Measurements from ENCODE around the gene CFL1.
"Not testable (repeated sequence)": the region's sequence is repeated elsewhere in the genome, so short reads cannot be mapped to it uniquely, and the experiment has no call there.

The CFL1 gene

DNA sequence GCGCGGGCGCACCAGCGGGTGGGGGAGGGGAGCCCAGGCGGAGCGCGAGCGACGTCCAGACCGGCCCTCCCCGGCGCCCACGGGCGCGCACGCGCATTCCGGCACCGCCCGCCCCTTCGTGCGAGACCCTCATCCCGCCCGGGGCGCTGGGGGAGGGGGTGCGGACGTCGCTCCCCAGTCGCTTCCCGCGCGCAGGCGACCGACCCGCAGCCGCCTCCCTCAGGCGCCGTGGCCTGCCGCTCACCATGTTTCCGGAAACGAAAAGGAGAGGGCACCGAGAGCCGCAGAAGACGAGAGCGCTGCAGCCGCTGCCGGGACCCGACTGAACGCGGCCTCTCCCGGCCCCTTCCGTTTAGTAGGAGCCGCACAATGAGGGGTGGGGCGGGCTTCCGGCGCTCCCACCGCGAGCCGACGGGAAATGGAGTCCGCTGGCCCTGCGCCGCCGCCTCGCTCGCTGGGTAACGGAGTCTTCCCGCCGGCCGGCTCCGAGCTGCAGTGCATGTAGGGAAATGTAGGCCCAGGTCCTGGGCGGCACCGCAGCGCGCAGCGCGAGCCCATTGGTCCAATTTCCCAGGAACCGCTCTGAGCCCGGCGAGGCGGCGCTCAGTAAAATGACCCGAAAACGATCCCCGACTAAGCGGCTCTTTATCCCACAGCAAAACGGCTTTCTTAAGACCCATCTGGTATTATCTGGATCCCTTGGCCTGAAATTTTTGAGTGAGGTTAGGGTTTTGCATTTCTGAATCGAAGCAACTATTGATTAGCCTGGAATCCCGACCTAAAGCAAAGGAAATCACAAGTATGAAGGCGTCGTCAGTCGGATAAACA, at the start of gene CFL1:
Gene CFL1 (minus strand): TSS at position 328 of the 828 bp plus-strand sequence. CDS start 81 bp downstream, at position 247.
- DNase-seq (ENCODE audit: low read depth, low spot score) = no peak

GRCh38 chr11:65906602-65907001, 48.6 kb upstream of the CFL1 start:
- DNase-seq (ENCODE audit: low read depth, low spot score) = no peak

DNA sequence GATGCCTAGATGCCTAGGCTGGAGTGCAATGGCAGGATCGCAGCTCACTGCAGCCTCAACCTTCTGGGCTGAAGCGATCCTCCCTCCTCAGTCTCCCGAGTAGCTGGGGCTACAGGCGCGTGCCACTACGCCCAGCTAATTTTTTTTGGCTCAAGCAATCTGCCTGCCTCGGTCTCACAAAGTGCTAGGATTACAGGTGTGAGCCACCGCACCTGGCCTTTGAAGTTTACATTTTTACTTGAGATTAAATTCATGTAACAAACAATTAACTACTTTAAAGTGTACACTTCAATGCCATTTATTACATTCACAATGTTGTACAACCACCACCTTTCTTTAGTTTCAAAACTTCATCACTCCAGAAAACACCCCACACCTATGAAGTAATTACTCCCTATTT, 45.7 kb upstream of the CFL1 start:
- DNase-seq (ENCODE audit: low read depth, low spot score) = no peak

DNA sequence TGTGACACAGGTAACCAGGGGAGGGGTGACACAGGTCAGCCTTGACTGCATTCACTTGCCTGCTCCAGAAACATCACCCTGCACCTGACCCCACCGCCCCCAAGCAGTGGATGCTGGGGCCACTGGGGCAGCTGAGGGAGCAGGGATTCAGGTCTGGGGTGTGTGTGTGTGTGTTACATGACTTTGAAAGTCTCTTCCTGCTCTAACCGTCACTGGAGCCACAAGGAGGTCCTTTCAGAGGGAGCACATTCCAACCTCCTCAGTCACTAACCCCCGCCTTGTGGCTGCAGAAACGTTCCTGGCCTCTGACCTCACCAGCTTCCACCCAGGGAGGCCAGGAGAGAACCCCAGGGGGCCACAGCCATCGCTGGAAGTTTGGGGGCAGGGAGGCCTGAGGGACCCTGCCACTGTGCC, 45.1 kb upstream of the CFL1 start:
- no peak for DNase-seq (ENCODE audit: low read depth, low spot score)

DNA sequence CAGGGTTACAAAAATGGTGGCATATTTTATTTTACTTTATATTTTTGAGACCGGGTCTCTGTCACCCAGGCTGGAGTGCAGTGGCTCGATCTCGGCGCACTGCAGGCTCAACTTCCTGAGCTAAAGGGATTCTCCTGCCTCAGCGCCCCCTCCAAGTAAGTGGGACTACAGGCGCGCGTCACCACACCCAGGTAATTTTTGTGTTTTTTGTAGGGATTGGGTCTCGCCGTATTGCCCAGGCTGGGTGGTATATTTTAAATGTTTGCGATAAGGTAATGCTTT, 42.9 kb upstream of the CFL1 start:
- no peak for DNase-seq (ENCODE audit: low read depth, low spot score)

- DNase-seq (ENCODE audit: low read depth, low spot score) = peak; percentile 75
Measured at GRCh38 chr11:65900125-65900898, 42.3 kb upstream of the CFL1 start, which contains the start of gene FOSL1. TSS of gene FOSL1 (minus strand) at chr11:65900388. CDS start at chr11:65900339, 49 bp downstream.

GRCh38 chr11:65899356-65900124, 41.6 kb upstream of the CFL1 start:
- DNase-seq (ENCODE audit: low read depth, low spot score) = no peak

DNA sequence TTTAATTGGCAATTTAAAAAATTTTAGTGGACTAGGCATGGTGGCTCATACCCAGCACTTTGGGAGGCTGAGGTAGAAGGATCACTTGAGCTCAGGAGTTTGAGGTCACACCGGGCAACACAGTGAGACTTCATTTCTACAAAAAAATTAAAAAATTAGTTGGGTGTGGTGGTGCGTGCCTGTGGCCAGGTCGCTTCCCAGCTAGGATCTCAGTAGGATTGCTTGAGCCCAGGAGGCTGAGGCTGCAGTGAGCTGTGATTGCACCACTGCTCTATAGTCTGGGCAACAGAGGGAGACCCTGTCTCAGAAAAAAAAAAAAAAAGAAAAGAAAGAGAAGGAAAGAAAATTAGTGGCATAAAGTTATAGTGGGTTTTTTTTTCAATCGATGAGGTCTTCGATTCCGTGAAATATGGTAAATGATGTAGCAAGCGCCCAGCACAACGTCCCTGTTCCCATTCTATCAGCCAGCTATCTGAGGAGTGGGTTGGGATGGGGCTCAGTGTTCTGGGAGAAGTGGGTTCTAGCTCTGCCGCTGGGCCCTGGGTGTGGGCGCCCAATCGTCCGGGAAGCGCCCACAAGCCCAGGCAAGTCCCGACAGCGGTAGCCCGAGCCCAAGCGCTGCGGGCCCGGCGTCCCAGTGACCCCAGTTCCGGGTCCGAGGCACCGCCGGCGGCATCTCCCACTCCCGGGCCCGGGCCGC, 40.8 kb upstream of the CFL1 start:
- no peak for DNase-seq (ENCODE audit: low read depth, low spot score)

DNA sequence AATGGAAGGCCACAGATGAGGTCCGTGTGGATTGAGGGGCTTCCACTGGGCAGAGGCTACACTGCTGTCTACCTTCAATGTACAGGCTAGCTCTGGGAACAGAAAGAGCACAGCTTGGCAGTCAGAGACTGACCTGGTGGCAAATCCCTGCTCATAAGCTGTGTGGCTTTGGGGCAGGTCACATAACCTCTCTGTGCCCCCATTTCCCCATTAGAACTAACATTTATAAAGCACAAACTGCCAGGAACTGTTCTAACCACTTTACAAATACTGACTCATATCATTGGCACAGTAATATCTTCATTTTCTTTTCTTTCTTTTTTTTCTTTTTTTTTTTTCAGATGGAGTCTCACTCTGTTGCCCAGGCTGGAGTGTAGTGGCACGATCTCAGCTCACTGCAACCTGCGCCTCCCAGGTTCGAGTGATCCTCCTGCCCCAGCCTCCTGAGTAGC, 39.1 kb upstream of the CFL1 start:
- no peak for DNase-seq (ENCODE audit: low read depth, low spot score)

- DNase-seq (ENCODE audit: low read depth, low spot score) = no peak
Measured at GRCh38 chr11:65896034-65896999, 38.3 kb upstream of the CFL1 start.

- DNase-seq (ENCODE audit: low read depth, low spot score) = no peak
Measured at GRCh38 chr11:65895482-65895981, 37.6 kb upstream of the CFL1 start.

DNA sequence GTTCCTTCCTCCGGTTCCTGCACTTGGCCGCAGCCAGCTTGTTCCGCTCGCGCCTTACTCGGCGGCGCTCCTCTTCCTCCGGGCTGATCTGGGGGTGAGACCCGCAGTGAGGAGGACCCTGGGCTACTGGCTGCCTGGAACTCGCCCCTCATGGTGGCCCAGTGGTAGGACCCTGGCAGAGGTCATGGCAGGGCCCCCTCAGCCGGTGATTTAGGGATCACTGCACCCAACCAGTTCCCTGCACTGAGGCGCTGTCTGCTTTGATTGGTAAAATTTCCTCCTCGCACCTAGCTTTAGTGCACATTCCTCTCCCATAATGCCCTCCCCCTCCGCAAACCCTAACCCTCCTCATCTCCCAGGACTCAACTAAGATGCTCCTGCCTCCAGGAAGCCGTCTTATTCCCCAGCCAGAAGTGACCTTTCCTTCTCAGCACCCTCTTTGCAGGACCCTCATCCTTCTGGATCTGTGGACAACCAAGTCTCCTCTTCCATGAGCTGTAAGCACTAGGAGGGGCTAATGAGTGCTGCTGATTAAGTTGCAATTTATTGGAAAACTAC, 36.1 kb upstream of the CFL1 start:
- DNase-seq (ENCODE audit: low read depth, low spot score) = no peak

- no peak for DNase-seq (ENCODE audit: low read depth, low spot score)
Measured at GRCh38 chr11:65892661-65893317, 34.8 kb upstream of the CFL1 start.

DNA sequence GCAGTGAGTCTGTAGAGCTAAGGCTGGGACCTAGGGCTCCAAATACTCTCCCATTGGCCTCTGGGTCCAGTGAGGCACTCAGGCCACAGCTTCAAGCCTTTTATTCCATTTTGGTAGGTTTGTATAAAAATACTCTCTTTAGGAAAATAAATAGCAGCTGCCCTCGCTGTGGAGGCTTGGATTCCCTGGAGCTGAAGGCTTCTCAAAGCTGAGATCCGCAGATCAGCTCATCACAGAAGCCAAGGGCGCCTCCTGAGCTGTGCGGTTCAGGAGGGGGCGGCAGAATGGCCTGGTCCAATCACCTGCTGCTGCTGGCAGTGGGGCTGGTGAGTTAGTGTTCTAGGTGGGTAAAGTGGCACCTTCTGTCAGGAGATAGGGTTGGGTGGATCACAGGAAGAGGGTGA, 34.2 kb upstream of the CFL1 start:
- DNase-seq (ENCODE audit: low read depth, low spot score) = not testable (repeated sequence)

DNA sequence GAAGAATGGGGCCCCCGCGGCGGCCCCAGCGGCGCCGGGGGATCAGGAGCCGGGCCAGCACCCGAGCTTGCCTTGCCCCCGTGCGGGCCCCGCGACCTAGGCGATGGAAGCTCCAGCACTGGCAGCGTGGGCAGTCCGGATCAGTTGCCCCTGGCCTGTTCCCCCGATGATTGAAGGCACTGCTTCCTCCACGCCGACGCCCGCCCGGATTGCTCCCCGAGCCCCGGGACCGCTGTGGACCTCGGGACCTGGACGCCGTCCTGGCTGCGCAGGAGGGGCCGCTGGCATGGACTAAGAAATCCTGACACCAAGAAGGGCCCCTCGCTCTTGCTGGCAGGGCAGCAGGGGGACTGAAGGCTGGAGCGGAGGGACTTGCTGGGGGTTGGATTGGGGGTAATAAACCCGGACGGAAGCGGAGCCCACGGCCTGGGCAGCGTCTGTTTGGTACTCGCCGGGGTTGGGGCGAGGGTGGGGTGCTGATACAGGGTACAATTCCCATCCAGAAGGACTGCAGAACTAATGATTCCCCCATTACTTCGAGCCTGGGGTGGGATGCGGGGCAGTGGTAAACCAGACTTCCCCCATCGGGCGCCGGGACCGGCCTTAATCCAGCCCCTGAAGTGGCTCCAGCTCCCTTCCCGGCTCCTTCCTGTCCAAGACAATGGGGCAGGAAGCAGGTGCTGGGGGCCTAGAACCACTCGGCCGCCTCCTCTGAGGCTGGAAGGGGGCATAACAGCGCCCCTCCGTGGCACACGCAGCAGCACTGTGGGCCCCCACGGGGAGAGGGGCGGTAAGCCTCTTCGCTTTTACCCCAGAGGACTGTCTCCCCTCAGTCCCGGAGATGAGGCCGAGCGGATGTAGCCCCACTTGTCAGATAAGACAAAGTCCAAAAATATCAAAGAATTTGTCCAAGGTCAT, 33.5 kb upstream of the CFL1 start:
- DNase-seq (ENCODE audit: low read depth, low spot score) = no peak

DNA sequence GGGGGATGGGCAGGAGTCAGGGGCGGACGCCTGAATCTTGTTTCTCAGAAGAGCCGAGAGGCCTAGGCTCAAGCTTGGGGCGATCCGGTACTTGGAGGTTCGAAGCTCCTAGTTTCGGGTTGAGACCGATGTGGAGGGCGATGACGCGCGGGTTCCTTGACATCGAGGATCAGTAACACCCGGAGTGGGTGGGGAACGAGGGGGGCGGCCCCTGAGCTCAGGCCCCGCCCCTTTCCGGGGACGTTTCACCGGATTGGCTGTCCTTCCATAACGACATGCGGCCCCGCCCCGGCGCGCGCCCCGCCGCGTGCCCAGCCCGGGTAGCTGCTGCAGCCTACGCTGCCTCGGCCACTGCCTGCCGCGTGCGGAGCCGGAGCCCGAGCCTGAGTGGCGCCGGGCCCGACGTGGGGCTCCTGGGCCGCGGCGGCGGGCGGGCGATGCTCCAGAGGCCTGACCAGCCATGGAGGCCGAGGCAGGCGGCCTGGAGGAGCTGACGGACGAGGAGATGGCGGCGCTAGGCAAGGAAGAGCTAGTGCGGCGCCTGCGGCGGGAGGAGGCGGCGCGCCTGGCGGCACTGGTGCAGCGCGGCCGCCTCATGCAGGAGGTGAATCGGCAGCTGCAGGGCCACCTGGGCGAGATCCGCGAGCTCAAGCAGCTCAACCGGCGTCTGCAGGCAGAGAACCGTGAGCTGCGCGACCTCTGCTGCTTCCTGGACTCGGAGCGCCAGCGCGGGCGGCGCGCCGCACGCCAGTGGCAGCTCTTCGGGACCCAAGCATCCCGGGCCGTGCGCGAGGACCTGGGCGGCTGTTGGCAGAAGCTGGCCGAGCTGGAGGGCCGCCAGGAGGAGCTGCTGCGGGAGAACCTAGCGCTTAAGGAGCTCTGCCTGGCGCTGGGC, 32.6 kb upstream of the CFL1 start, which contains the start of gene CCDC85B:
Gene CCDC85B (plus strand): TSS at position 350 of the 895 bp plus-strand sequence. CDS start 111 bp downstream, at position 461.
- DNase-seq (ENCODE audit: low read depth, low spot score) = no peak
